Measurements from ENCODE around the gene PROM1. TPM values are rescaled to one million over a fixed set of nuclear protein-coding genes. Genes with fewer than 3 reads are reported as not detected.

Gene PROM1
- total and polyA plus RNA-seq, 9 of the 15 experiments (the other 6 are each of a cell fraction or from before 2014, with no cell fraction given): 0.05 TPM; not detected in 8

- FAIRE-seq: no peak
- intact Hi-C loops (cut with micrococcal nuclease): no loop called here
- peaks cover 9 to 21% of the 10 kb centered on the region in 2 experiments for H3K27me3 ChIP-seq (ENCODE audit: control insufficient read depth in 2 of 2, insufficient read depth in 2 of 2, low read length in 2 of 2)
- WGBS (ENCODE audit: insufficient coverage, low coverage, missing lambda C conversion rate): 0% methylated on average over 11 of the region's 11 CpGs
- ChIA-PET POLR2A (no interaction called here), CTCF (ENCODE audit: low intra/inter-chr PET ratio) (no interaction called here)
- no peaks in the 10 kb centered on the region for H3K9me3 ChIP-seq (replicated peaks; ENCODE audit: control insufficient read depth, insufficient read depth, low read depth, low read length)
- H4K20me1 ChIP-seq (replicated peaks; ENCODE audit: control insufficient read depth, insufficient read depth, low read length): no peaks in the 10 kb centered on the region
- DNase-seq (ENCODE audit: extremely low read depth in 1 of 4, low spot score in 3 of 4): no peak
- no peak overlapping the region for H3K9ac ChIP-seq (ENCODE audit: insufficient read depth in 1 of 2, low read depth in 2 of 2, low read length in 2 of 2)
- H3K79me2 ChIP-seq (ENCODE audit: control insufficient read depth, insufficient read depth, low read length): no peaks in the 10 kb centered on the region
- no peak overlapping the region for H3K27ac ChIP-seq (ENCODE audit: extremely low read depth, low read depth, low read length)
- H3K4me1 ChIP-seq (replicated peaks in 1 of 2; ENCODE audit: control insufficient read depth in 2 of 2, insufficient read depth in 2 of 2, low read length in 2 of 2): no peaks in the 10 kb centered on the region
- no TSS peak for BruUV-seq (replicated peaks)
- no peak overlapping the region for H2AFZ ChIP-seq (ENCODE audit: low read depth, low read length)
- H3K4me2 ChIP-seq (ENCODE audit: insufficient read depth, low read length): no peak overlapping the region
- in situ Hi-C loops (cut with MboI): no loop called here
- H3K9me1 ChIP-seq (ENCODE audit: control insufficient read depth, insufficient read depth, low read length): no peaks in the 10 kb centered on the region
- no peak overlapping the region for H3K4me3 ChIP-seq
- no peak for ATAC-seq
- H3K36me3 ChIP-seq (ENCODE audit: control insufficient read depth, insufficient read depth, low read length): no peaks in the 10 kb centered on the region
- TF ChIP-seq, protein P1, sequence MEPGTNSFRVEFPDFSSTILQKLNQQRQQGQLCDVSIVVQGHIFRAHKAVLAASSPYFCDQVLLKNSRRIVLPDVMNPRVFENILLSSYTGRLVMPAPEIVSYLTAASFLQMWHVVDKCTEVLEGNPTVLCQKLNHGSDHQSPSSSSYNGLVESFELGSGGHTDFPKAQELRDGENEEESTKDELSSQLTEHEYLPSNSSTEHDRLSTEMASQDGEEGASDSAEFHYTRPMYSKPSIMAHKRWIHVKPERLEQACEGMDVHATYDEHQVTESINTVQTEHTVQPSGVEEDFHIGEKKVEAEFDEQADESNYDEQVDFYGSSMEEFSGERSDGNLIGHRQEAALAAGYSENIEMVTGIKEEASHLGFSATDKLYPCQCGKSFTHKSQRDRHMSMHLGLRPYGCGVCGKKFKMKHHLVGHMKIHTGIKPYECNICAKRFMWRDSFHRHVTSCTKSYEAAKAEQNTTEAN (CRISPR knock-in tag; IDR thresholded peaks at IDR 0.05): no peak
- TF ChIP-seq FIP1L1 (IDR thresholded peaks at IDR 0.05; ENCODE audit: low read depth, low read length, poor library complexity, severe bottlenecking): no peak
- TF ChIP-seq NEUROD1 (IDR thresholded peaks at IDR 0.05; ENCODE audit: borderline replicate concordance, low read depth, low read length, partially characterized antibody): no peak
- no peak for TF ChIP-seq JUN (IDR thresholded peaks at IDR 0.05; ENCODE audit: borderline replicate concordance, low read depth, low read length)
- no peak for TF ChIP-seq JUN (CRISPR knock-in tag; IDR thresholded peaks at IDR 0.05; ENCODE audit: borderline replicate concordance)
- no peak for TF ChIP-seq ZBTB1 (CRISPR knock-in tag; IDR thresholded peaks at IDR 0.05; ENCODE audit: borderline replicate concordance, low read depth)
These were observed 27.0 kb downstream of the PROM1 start for GRCh38 chr4:16056681-16057385.

Measured in K562 (cell line).